IPS-NIHi7 (cell line): ENCODE data around the gene CPXM2.

Experiments
- DNase-seq: peaks from one replicate; pipeline ENCODE4 v3.0.0; 2012; ENCODE audit warnings: mixed read lengths; ENCODE audit errors: extremely low spot score

Gene CPXM2

DNA sequence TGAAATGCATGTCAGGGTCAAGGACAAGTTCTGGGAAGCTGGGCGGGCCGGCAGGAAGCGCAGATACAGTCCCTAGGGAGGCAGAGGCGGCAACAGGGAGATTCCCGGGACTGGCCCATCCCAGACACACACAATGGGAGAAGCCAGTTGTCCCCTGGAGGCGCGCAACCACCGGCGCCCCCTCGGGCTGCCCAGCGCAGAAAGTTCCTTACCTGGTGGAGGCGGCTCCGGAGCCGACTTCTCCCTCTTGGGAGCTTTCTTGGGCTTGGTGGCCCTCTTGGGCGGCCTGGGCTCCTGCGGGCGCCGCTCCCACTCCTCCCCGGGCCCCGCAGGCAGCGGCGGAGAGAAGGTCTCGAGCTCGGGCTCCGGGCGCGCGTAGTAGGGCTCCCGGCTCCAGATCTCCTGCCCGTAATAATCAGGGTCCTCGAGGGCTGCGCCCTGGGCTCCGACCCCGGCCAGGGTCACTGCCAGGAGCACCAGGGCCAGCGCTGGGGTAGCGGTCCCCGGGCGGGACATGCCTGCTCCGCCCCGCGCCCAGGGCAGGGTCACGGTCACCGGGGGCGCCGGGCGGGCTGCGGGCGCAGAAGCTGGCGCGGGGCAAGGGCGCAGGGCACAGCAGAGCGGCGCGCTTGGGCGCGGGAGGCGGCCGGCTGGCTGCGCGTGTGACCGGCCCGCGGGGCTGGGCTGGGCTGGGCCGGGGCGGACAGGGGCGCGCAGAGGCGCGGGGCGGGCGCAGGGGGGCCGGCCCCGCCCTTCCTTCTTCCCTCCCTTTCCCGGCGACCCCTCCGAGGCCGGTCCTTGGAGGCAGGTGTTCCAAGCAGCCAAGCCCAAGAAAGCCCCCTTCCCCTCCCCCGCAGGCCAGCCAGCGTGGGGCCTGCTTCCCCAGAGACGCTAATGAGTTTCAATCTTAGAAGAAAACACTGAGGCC lies at the start of gene CPXM2:
TSS of gene CPXM2 (minus strand) at position 664 of the 928 bp plus-strand sequence. CDS start at position 516, 148 bp downstream.
- DNase-seq = peak; percentile 64

GRCh38 chr10:123939591-123939990 lies 48.0 kb upstream of the CPXM2 start:
- no peak for DNase-seq

DNA sequence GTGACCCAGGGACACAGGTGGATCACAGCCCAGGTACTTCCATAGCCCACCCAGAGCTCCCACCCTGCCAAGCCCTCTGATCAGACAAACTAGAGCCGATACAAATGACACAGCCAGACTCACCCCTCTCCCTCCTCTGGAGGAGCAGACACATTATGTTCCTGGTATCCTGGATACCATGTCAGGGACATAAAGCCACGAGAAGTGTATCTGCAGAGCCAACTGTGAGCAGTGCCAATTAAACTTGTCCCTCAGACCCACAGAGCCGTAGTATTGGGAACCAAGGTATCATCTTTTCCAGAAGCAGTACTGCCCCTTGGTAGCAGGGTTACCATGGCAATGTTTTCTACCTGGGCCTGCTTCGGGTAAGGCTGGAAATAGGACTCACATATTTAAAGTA lies 47.3 kb upstream of the CPXM2 start:
- no peak for DNase-seq

GRCh38 chr10:123936426-123936825 lies 44.8 kb upstream of the CPXM2 start:
- no peak for DNase-seq

GRCh38 chr10:123935680-123936079 lies 44.1 kb upstream of the CPXM2 start:
- no peak for DNase-seq

GRCh38 chr10:123934846-123935245 lies 43.2 kb upstream of the CPXM2 start:
- DNase-seq = no peak

DNA sequence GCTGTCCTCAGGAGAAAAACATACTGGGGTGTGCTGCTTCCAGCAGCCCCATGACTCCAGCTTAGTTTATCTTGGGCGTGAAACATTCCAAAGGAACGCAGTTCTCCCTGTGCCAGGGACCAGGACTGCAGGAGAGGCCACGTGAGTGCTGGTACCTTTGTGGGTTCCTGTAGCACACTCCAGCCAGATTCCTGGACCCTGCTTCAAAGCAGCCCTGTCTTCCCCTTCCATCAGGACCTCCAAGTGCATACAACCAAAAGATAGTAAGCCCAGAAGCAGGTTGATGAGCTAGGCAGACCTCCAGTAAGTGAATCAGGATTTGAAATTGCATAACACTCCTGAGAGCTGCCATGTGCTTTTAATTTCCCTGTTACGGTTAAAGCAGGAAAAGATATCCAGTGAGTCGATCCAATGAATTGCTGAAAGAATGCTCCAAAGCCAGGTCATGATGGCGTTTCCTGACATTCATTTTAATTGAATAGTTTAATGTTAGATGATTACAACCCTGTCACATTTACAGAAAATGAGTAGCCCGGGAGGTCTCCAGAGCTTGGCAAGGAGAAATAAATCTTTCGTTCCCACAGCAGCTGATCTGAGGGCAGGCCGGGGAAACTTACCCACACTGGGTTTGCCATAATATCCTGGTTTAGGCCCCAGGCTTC lies 38.9 kb upstream of the CPXM2 start:
- DNase-seq = no peak

- no peak for DNase-seq
These were observed 38.2 kb upstream of the CPXM2 start for GRCh38 chr10:123929791-123930190.

- no peak for DNase-seq
These were observed 36.8 kb upstream of the CPXM2 start for GRCh38 chr10:123928427-123928826.

- no peak for DNase-seq
These were observed 35.0 kb upstream of the CPXM2 start for GRCh38 chr10:123926401-123927264.

GRCh38 chr10:123922126-123922525 lies 30.5 kb upstream of the CPXM2 start:
- no peak for DNase-seq

GRCh38 chr10:123916775-123917174 lies 25.2 kb upstream of the CPXM2 start:
- no peak for DNase-seq

- peak; percentile 35 for DNase-seq
These were observed 22.2 kb upstream of the CPXM2 start for GRCh38 chr10:123913688-123914268.

DNA sequence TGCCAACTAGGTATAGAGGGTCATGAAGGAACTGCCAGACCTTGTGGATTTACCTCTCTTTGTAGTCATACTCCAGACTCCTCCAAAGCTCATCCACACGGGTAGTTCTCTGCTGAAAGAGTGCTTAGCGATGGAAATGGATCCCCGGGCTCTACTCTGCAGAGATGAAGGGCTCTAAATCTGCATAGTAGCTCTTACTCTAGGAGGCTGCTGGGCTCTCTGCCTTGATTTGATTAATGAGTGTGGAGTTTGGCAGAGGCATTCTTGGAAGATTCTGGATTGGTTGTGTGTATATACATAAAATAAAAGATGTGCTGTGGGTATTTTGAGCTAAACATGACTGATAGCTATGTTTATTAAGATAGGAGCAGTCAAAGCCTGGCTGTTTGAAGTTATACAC lies 21.3 kb upstream of the CPXM2 start:
- DNase-seq = no peak

- DNase-seq = no peak
These were observed 20.9 kb upstream of the CPXM2 start for GRCh38 chr10:123912466-123912865.

GRCh38 chr10:123911866-123912265 lies 20.3 kb upstream of the CPXM2 start:
- DNase-seq = no peak

DNA sequence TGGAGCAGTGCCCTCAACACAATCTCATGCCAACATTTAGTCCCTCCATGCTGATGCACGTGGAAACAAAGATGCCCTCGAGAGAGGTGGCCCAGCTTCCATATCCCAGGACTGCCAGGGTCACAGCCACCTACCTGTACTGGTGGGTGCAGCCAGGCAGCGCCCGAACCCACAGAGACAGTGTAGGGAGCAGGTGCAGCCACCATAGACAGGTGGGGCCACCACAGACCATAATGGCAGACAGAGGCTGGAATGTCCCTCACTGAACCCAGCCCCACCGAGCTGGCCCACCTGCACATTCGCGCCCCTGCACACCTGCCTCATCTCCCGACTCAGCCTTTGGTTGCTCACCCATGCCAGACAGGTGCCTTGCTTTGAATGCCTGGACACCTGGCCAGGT lies 18.3 kb upstream of the CPXM2 start:
- no peak for DNase-seq

GRCh38 chr10:123909426-123909825 lies 17.8 kb upstream of the CPXM2 start:
- DNase-seq = no peak

DNA sequence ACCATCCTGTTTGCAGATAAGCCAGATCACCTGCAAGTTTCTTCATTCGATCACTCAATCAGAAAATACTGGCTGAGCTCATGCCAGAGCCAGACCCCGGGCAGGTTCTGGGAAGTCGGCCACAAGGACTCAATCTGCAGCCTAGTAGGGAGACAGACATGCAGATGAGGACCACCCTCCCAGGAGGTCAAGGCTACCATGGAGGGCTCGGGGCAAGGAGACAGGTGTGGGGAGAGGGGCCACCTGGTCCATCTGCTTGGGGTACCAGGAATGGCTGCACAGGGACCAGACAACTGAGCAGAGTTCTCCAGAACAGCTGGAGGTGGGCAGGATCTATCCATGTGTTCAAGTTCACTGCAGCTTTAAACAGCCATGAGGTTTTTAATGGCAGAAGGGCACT lies 16.8 kb upstream of the CPXM2 start:
- no peak for DNase-seq

DNA sequence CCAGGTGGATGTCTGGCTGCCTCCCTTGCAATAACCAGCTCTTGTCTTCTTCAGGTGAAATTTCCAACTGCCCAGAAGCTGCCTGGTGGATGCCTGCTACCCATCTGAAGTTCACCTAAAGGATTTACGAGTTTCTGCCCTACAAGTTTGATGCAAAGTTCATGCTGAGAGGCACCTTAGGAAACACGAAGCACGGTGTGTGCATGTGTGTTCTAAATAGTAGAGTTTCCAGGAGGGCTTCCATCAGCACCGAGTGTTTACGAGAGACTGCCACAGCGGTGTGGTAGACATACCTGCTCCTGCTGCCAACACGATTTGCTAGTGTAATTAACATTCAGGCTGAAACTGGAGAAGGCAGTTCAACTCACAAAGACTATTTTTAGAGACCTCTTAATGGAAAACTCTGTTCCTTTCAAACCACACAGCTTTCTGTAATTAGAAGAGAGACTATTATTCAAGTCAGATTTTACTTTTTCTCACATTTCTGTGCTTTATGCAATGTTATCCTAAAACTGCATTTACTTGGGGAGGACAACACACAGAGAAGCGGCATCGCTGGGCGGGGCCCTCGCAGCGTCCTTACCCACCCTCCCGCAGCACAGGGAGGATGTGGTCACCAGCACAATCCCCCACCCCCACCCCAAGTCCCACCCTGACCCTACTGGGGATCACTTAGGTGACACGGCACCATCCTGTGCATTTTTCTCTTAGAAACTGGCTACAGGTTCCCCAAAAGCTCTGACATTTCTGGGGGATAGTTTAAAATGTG lies 15.5 kb upstream of the CPXM2 start:
- DNase-seq = no peak

- DNase-seq = no peak
These were observed 14.7 kb upstream of the CPXM2 start for GRCh38 chr10:123906296-123906695.
